Fibroblast of peridontal ligament (primary cell): ENCODE data around the gene ESRRB.

Experiments used
- DNase-seq: peaks from one replicate; pipeline ENCODE4 v3.0.0-alpha.2; 2010; ENCODE audit errors: extremely low read depth

Gene ESRRB

DNA sequence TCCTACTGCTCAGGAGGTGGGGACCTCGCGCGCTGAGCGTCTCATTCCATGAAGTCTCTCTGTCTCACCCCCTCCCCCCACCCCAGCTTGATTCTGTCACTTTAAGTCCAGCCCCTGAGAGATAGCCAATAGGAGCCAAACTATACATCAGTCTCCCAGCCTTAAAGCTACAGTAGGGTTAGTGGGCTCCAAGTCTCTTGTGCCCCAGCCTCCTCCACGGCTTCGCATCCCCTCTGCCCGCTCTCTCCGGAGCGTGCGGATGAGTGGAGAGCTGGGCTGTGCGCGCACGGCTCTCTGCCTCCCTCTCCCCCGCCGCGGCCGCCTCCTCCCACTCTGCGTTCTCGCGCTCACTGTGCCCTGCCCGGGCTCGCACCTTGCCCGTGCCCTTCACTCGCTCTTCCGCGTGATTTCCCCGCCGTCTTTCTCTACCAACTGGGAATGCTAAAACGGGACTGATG lies at the start of gene ESRRB:
Gene ESRRB (plus strand): TSS at position 191 of the 458 bp plus-strand sequence. CDS start 265 bp downstream, at position 456.
- no peak for DNase-seq

DNA sequence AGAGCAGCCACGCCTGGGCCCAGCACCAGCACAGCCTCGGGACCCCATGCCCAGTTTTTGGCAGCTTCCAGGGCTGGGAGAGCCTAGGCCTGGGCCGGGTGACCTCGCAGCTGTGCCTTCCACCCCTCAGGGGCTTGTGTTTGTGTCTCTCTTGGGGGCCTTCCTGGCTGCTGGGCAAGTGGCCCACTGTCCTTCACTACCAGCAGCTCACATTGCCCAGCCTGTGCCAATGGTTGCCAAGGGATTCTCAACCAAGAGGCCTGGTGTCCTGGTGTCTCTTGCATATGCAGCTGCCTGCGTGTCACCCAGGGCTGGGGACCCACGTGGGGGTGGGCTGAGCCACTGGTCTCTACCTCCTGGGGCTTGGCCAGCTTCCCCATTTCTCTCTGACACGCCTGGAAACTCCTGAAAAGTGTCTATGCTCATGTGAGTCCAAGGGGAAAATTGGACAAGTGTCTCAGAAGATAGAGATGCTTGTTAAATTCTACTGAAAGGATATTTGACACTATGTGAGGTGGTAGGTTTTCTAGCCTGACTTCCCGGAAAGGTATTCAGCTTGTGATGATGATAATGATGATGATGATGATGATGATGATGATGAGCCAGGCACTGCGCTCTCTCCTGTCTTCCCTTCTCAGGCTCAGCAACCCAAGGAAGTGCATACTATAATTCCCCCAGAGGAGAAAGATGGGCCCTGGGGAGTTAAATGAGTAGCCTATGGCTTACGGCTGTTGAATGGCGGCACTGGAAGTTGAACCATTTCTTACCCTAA lies 48.8 kb upstream of the ESRRB start:
- no peak for DNase-seq

DNA sequence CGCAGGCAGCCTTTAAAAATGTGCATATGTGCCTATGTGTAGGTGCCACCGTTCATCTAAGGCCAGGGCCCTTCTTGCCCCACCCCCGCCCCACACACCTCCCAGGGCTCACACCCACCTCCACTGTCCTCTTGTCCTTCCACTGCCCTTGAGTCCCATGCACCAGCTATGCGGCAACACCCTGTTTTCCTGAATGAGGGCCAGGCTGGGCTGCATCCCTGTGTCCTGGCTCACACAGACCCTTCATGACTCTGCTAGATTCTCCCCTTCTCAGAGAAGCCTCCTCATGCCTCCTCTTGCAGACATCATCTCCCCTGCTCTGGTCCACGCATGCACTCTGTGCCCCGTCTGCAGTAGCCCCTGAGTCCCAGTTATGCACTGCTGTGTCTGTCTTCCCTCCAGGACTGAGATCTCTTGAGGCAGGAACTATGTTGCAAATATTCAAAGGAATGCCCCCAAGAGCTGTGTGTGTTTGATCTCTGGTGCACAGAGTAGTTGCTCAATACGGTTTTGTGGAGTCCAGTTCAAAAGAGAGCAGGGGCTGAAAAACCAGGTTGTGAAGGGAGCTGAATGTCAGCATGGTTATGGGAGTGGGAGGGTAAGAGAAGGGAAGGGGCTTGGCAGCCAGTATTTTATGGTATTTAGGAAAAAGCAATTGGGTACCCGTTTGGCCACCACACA lies 47.3 kb upstream of the ESRRB start:
- DNase-seq = no peak

DNA sequence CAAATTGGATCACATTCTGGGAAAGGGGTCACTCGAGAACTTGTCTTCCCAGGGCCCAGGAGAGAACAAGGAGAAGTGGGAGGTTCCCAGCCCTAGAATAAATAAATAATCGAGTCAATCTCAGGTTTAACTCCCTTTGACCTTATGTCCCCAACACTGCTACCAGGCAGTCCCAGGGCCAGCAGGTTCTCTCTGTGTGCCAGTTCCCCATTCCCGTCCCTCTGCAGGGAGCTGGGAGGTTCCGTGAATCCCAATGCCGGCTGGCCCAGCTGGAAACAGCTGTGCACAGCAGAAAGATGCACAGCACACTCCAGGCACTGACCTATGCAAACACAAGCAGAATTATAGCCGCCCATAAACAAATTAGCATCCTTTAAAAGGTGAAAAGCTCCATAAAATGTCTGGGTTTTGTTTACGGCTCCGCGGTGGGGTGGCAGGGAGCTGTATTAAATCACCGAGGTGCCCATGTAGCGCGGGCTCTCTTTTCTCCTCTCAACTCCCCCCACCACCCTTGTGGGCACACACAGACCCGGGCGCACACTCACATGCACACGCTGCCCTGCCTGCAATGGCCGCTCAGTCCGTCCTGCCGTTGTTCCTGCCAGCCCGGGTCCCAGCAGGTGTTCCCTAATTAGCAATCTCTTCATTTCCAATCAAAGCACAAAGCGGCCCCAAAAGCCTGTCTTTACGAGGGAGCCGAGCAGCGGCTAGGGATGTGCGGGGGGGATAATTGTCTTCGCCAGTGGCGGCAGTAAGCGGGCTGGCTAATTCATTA lies 46.6 kb upstream of the ESRRB start:
- no peak for DNase-seq

DNA sequence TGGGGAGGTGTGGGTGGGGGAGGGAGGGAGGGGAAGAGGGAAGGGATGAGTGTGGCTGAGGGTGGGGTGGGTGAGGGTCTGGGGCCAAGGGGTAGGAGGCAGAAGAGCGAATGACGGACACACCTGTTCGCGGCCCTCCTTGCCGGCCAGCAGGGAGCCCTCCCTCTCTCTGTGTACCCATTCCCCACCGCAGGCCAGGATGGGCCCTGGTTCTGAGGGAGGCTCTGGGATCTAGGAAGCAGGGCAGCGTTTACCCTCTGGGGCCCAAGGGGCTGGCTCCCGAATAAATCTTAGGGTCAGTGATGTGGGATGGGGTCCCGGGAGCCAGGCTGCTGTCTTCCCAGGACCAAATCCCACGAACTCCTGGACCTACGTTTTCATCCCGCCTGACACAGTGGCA lies 46.0 kb upstream of the ESRRB start:
- DNase-seq = no peak

DNA sequence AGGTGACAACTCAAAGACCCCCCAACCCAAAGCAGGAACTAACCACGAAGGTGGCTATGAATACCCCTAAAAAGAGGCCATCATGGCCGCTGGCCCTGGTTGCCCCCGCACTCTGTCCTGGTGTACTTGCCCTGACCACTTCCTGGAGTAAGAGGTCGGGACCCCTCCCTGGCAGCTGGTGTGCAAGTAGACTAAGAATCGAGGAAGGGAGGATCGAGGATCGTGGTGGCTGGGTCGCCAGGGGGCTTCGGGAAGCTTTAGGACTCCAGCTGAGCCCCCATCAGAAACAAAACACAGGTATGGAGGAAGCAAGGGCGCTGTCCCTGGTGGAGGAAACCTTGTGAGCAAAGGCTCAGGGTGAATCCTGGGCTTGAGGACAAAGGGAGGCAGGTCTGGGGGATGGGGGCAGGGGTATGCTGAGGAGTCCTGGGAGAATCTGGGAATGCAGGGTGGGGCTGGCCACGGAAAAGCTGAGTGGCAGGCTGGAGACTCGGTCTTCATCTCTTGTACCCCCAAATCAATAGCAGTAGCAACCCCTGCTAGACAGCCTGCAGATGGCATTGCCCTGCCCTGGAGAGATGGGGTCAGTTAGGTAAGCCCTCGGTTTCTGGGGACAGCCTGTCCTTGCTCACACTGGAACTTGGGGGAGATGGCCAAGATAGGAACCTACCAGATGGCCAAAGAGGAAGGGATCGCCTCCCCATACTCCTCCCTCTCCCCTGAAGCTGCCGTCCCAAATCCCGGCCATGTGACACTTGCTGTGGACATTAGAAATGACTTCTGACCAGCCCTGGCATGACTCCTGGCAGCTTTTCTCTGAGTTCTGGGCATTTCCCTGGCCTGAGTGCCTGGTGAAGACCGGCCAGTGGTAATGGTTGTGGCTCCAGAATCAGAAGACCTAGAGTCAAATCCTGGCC lies 45.3 kb upstream of the ESRRB start:
- DNase-seq = no peak

DNA sequence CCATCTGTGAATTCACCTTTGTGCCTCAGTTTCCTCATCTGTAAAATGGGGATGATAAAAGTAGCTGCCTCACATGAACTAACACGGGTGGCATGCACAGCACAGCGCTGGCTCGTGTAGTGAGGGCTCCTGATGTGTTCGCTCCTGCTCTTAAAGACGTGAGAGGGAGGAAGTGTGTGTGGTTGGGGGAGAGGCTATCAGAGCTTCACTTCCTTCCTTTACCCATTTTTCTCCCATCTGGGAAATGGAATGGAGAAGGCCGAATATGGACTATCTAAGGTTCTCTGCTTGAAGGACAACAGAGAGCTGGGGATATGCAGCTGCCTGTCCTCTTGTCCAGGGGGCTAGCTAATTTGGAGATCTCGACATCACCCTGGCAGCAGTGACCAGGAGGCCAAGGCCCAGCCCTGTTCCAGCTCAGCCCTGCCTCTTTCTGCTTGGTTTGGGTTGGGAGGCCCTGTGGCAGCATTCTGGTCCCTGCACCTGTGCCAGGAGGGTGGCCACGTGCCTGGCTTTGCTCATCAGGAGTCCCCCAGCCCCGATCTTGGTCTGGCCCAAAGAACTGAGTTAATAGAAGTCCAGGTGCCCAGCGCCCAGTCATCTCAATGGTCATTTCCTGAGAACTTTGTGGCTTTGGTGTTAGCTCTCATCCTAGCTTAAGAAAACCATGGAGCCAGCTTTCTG lies 44.5 kb upstream of the ESRRB start:
- no peak for DNase-seq

DNA sequence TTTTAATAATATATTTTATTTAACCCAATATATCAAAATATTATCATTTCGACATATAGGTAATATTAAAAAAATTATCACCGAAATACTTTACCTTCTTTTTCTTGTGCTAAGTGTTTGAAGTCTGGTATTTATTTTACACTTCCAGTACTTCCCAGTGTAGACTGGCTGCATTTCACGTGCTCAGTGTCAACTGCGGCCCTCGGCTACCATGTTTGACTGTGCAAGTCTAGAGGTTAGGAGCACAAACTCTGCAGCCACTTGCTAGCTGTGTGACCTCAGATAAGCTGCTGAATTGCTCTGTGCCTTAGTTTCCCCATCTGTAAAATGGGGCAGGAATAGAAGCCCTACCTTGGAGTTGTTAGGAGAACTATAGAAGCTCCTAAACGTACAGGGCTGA lies 42.3 kb upstream of the ESRRB start:
- DNase-seq = no peak

DNA sequence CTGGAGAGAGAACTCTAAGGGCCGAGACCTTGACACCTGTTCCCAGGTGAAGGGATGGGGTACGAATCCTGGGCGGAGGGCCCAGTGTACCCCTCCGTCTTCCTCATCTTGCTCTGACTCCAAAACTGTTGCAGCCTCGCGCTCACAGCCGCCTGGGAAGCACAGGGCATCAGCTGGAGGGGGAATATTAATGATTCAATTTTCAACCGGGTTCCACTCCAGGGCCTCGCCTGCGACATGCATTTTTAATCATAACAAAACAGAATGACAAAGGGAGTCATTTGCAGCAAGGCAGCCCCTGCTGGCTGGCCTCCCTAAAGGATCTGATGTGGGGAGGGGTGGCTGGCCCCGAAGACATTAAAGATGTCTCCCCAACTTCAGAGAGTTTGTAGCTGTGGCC lies 41.6 kb upstream of the ESRRB start:
- DNase-seq = no peak

DNA sequence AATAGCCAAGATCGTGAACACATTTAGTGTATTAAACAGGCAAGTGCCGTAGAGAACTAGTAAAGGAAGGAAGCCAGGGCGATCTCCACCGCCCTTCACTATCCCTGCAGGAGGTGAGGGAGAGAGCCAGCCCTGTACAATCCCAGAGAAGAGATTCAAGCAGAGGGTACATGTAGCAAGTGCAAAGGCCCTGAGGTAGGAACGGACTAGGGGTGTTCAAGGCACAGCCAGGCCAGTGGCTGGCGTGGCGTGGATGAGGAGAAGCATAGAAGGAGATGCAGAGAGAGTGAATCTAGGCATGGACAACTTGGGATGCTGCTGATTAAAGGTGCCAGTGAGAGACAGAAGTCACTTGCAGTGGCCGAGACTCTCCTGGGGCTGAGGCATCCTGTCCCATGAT lies 39.1 kb upstream of the ESRRB start:
- no peak for DNase-seq

DNA sequence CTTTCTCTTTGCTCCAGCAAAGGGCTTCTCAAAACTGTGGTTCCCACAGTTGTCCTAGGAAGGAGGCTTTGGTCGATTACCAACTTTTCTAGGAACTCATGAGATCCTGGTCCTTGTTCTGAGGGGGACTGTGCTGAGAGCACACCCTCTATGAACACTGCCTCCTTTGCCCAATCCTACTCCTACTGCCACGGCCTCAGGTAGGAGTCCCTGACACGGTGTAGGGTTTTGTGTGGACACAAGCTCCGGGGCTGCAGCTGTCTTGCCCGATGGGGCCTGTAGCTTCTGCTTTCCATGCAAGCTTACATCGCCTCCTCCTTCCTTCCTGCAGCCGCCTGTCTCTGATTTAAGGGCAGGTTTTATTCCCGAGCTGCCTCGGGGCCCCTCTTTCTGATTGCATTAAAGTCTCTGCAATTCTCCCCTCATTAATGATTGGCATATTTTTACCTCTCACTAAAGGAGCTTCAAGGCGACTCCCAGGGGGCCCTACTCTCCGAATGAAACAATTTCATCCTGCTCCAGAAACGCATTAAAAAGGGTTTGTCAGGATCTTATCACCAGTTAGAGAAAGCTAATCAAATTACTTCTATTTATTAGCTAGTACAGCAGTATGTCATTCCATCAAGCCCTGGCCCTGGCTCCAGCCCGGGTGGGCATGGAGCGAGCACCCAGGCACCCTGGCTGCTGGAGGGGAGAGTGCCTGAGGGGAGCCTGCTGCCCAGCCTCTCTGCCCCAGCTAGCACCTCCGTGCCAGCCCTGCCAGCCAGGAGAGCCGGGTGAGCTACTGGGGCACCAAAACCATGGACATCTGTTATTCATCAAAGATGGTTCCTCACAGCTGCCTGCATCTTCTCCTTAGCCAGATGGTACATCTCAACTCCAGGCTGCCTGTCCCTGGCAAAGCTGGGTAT lies 38.0 kb upstream of the ESRRB start:
- peak; percentile 15 for DNase-seq

DNA sequence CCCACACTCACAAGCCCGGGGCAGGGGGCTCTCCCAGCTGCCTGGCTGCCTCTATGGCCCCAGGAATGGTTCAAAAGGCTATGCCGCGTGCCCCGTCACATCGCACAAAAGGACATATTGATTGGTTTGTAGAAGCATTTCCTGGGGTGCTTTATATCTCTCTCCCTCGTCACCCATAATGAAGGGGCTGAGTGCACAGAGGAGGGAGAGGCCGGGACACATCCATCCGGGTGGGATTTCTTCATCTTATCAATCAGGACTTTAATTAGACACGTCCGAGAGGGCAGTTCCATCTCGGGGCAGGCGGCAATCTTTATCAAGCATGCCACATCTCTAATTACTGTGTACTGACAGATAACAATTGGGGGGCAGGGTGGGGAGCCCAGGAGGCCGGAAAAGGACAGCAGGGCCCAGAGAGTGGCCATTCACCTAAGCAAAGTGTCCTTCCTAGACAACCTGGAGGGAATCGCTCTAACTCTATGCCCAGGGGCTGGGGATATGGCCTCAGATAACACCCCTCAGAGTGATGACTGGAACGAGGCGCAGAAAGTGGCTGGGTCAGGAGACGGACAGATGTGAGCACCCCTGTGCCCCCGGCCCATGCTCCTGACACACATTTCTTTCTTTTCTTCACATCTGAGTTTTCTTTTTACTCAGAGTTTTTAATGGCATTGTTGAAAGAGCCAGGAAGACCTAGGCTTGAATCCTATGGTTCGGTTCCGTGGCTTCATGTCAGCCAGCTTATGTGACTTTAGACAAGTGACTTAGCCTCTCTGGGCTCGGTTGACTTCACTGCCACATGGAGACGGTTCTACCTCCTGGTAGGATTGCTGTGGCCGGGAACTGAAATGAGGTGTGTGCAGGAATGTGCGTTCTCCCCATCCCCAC lies 36.0 kb upstream of the ESRRB start:
- no peak for DNase-seq

DNA sequence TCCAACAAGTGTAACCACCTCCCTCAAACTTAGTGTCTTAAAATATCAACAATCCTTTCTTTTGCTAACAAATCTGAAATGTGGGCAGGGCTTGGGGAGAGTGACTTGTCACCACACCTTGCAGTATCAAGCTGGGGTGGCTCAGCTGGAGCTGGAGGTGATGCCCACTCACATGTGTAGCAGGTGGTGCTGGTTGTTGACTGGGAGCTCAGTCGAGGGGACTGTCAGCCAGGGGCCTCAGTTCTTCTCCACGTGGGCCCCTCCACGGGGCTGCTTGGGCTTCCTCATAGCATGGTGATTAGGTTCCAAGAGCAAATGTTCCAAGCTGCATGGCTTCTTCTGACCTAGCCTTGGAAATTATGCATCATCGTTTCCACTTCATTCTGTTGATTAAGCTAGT lies 32.6 kb upstream of the ESRRB start:
- no peak for DNase-seq

DNA sequence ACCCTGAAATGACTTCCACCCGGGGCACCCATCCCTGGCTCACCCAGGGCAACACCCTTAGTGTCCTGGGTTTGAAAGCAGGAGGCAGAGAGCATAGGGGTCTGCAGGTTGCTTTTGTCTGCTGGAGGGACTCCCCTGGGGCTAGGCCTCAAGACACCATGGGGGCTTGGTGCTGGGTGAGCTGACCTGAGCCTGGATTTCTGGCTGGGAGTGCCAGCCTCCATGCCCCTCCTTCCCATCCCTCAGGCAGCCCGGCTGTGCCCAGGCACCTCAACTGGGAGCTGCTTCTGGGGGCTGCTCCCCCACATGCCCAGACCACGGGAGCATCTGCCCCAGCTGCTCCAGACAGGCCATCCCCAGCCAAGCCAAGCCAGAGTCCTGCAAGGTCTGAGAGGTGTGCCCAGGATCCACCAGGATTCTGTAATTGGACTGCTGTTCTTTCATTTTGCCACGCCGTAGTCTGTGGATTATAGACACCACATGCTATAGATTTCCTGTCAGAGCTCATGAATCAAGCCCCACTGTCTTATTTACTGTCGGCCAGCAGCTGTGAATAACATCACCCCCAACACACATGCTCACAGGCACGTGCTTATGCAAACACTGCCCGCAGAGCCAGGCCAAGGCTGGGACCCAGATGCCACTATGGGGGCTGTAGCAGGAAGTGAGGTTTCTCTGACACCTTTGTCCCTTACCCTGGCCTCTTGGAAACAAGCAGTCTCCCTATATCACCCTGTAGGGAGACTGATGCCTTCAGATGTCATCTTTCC lies 29.4 kb upstream of the ESRRB start:
- DNase-seq = no peak

DNA sequence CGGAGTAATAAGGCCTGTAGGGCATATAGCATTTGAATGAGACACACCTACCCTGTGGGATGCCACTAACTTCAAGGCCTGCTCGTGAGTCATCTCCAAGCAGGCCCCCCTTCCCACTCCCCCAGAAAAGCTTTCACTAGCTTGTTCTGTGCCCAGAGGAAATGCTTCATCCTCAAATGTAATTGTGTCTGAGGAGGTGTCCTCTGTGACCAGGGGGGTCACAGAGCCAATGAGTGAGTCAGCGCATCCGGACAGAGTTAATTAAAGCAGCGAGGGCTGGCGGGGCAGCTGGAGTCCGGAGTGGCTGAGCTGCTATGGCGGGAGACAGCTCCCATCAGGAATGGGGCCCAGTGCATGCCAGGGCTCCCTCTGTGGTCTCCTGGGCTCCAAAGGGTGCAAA lies 27.0 kb upstream of the ESRRB start:
- no peak for DNase-seq

DNA sequence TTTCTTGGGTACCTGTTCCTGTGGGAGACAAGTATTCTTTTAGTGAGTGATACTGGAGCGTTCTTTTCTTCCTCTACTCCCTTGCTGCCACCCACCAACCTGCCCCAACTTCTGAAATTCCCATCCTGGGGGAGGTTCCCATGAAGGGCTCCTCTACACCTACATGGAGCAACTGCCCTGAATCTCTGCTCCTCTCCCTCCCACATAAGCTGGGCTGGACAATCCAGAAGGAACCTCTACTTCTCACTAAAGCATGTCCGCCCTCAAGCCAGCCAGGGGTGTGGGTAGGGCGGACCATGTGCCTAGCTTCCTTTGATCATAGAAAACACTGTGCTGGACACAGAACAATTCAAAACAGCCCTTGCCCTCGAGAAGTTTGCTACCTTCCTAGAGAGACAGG lies 25.9 kb upstream of the ESRRB start:
- no peak for DNase-seq

DNA sequence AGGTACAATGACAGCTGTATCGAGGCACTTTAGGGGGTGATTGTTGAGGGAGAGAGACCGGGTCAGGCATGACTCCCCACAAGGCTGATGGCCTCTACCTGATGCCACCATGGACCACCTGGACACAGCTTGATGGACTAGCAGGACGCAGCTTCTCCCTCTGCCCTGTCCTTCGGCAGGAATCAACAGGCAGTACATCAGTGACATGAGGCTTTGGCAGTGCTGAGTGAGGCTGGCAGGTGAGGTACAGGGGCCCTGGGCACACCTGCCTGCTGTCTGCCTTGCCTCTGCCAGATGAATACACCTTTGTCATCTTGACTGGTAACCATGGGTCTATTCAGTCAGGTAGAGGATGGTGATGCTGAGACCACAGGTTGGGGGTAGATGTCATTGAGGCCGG lies 25.3 kb upstream of the ESRRB start:
- no peak for DNase-seq

DNA sequence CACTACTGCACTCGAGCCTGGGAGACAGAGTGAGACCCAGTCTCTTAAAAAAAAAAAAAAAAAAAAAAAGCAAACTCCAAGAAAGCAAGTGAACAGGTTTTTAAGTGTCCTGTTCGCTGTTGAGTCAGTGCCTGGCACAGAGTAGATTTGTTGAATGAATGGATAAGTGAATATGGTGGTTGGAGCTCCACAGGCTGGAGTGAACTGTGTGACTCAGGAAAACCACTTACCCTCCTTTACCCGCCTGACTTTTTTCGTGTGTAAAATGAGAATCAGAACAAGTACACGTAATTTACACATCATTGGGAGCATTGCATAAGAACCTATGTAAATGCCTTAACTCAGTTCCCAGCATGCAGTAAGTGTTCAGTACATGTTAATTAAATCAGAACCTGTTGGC lies 24.0 kb upstream of the ESRRB start:
- no peak for DNase-seq
